HepG2 (cell line): ENCODE data around the gene AGTRAP. TPM values are rescaled to one million over a fixed set of nuclear protein-coding genes. Genes with fewer than 3 reads are reported as not detected.

Experiments used
- ARNT2 ChIP-seq: sonication (generic); formaldehyde crosslinking; IDR thresholded peaks from 2 replicates; pipeline ENCODE4 v1.8.0; 2022; ENCODE audit warnings: mild to moderate bottlenecking, low read depth, missing genetic modification reagents, moderate library complexity
- CSRNP2 ChIP-seq: sonication (generic); formaldehyde crosslinking; conservative IDR thresholded peaks from 2 replicates; pipeline ENCODE4 v1.8.0; 2022; ENCODE audit warnings: low read depth, missing genetic modification reagents
- HIC2 ChIP-seq: sonication (generic); formaldehyde crosslinking; IDR thresholded peaks from 2 replicates; pipeline ENCODE4 v1.9.0; 2022; ENCODE audit warnings: low read depth, missing genetic modification reagents
- MXD3 ChIP-seq: IDR thresholded peaks from 2 replicates; pipeline ENCODE4 v1.6.1; 2016; ENCODE audit warnings: mild to moderate bottlenecking, missing biosample characterization, missing genetic modification reagents
- NBN ChIP-seq: fragments of 450-650 bp; conservative IDR thresholded peaks from 2 replicates; pipeline ENCODE4 v1.6.1; 2017
- NKX3-1 ChIP-seq: sonication (generic); formaldehyde crosslinking; IDR thresholded peaks from 2 replicates; pipeline ENCODE4 v1.5.0; 2020; ENCODE audit warnings: missing genetic modification reagents
- NR1H2 ChIP-seq: sonication (generic); formaldehyde crosslinking; IDR thresholded peaks from 2 replicates; pipeline ENCODE4 v1.8.1; 2022; ENCODE audit warnings: low read depth, missing genetic modification reagents, borderline replicate concordance
- NR2C2 ChIP-seq: sonication (generic); formaldehyde crosslinking; IDR thresholded peaks from 2 replicates; pipeline ENCODE4 v1.4.0; 2020; ENCODE audit warnings: missing genetic modification reagents, mild to moderate bottlenecking, moderate library complexity, borderline replicate concordance
- PBX3 ChIP-seq: sonication (generic); formaldehyde crosslinking; IDR thresholded peaks from 2 replicates; pipeline ENCODE4 v1.8.1; 2023; ENCODE audit warnings: missing genetic modification reagents, inconsistent platforms, borderline replicate concordance
- RFX5 ChIP-seq: IDR thresholded peaks from 2 replicates; pipeline ENCODE4 v1.6.1; 2011; ENCODE audit warnings: low read depth, low read length, improper control_type of control experiment
- SMARCC2 ChIP-seq: fragments of 450-650 bp; IDR thresholded peaks from 2 replicates; pipeline ENCODE4 v1.6.1; 2017; ENCODE audit warnings: antibody characterized with exemption, mild to moderate bottlenecking
- SNAPC2 ChIP-seq: sonication (generic); formaldehyde crosslinking; IDR thresholded peaks from 2 replicates; pipeline ENCODE4 v1.8.1; 2022; ENCODE audit warnings: mild to moderate bottlenecking, missing genetic modification reagents
- TEAD2 ChIP-seq: sonication (generic); formaldehyde crosslinking; IDR thresholded peaks from 2 replicates; pipeline ENCODE4 v1.9.0; 2021; ENCODE audit warnings: missing genetic modification reagents
- THAP8 ChIP-seq: sonication (generic); formaldehyde crosslinking; IDR thresholded peaks from 2 replicates; pipeline ENCODE4 v1.5.1; 2020; ENCODE audit warnings: missing genetic modification reagents, mild to moderate bottlenecking, borderline replicate concordance
- ZNF280B ChIP-seq: sonication (generic); formaldehyde crosslinking; IDR thresholded peaks from 2 replicates; pipeline ENCODE4 v1.5.0; 2020; ENCODE audit warnings: missing genetic modification reagents, mild to moderate bottlenecking, borderline replicate concordance
- ZNF337 ChIP-seq: sonication (generic); formaldehyde crosslinking; IDR thresholded peaks from 2 replicates; pipeline ENCODE4 v1.5.1; 2020; ENCODE audit warnings: missing genetic modification reagents, low read depth, mild to moderate bottlenecking, borderline replicate concordance
- ZNF33B ChIP-seq: sonication (generic); formaldehyde crosslinking; IDR thresholded peaks from 2 replicates; pipeline ENCODE4 v1.5.1; 2020; ENCODE audit warnings: mild to moderate bottlenecking, missing genetic modification reagents
- ZNF550 ChIP-seq: sonication (generic); formaldehyde crosslinking; IDR thresholded peaks from 2 replicates; pipeline ENCODE4 v1.4.0; 2020; ENCODE audit warnings: mild to moderate bottlenecking, missing genetic modification reagents, borderline replicate concordance
- ZNF597 ChIP-seq: sonication (generic); formaldehyde crosslinking; IDR thresholded peaks from 2 replicates; pipeline ENCODE4 v1.5.0; 2020; ENCODE audit warnings: missing genetic modification reagents
- ZNF839 ChIP-seq: sonication (generic); formaldehyde crosslinking; IDR thresholded peaks from 2 replicates; pipeline ENCODE4 v1.4.0; 2020; ENCODE audit warnings: missing genetic modification reagents, mild to moderate bottlenecking, borderline replicate concordance
- polyA plus RNA-seq, 8 experiments: library from polyadenylated mRNA; depleted of rRNA in 3 of 8; stranded (reverse) in 7 of 8; unstranded in 1 of 8; fragments of >200 nt; fragmentation: Illumina TruSeq in 4 of 8; extraction: Trizol in 4 of 8; gene quantifications; 2 replicates each; pipeline versions ENCODE4 v1.2.1 to v1.2.3, GENCODE V29; 2011 to 2016; ENCODE audit warnings: low read depth in 4 of 8, missing spikeins in 1 of 8, mixed read lengths in 1 of 8; ENCODE audit not compliant: insufficient read depth in 1 of 8
- total RNA-seq, 5 experiments: library from RNA; depleted of rRNA; stranded (reverse); fragments of >200 nt; fragmentation: Illumina TruSeq; extraction: Trizol; gene quantifications; 2 replicates each; pipeline ENCODE4 v1.2.3, GENCODE V29; 2016; ENCODE audit warnings: low read depth in 1 of 5

Gene AGTRAP
- total and polyA plus RNA-seq, 2 of the 13 experiments (the other 11 are each of a cell fraction or from before 2014, with no cell fraction given): 28.3 to 32.0 TPM

- TF ChIP-seq MXD3 (no peak; the same call in none of the 2 replicates), NR2C2 (CRISPR knock-in tag) (peak; percentile 53; the same call in 1 of the 2 replicates), ZNF280B (CRISPR knock-in tag) (0 out of 2 replicates have a peak, but pooled peaks have one; percentile 29), SMARCC2 (no peak), ARNT2 (peak; percentile 54; the same call in 1 of the 2 replicates), ZNF597 (CRISPR knock-in tag) (no peak), PBX3 (CRISPR knock-in tag) (no peak), NR1H2 (CRISPR knock-in tag) (no peak), THAP8 (CRISPR knock-in tag) (no peak), ZNF550 (CRISPR knock-in tag) (no peak), NKX3-1 (CRISPR knock-in tag) (no peak), TEAD2 (CRISPR knock-in tag) (no peak), HIC2 (CRISPR knock-in tag) (0 out of 2 replicates have a peak, but pooled peaks have one; percentile 34), ZNF839 (CRISPR knock-in tag) (no peak), NBN (no peak), CSRNP2 (CRISPR knock-in tag) (no peak), SNAPC2 (CRISPR knock-in tag) (0 out of 2 replicates have a peak, but pooled peaks have one; percentile 44), RFX5 (no peak), ZNF337 (CRISPR knock-in tag) (0 out of 2 replicates have a peak, but pooled peaks have one; percentile 31), ZNF33B (CRISPR knock-in tag) (no peak)
Observed at GRCh38 chr1:11784993-11785769, 49.2 kb downstream of the AGTRAP start (continued).
